Islet precursor cell (in vitro differentiated cells): ENCODE measurements around the gene LHFPL2.
"Not testable (repeated sequence)": the region's sequence is repeated elsewhere in the genome, so short reads cannot be mapped to it uniquely, and the experiment has no call there.

Source experiments
- DNase-seq: peaks from one replicate; pipeline ENCODE4 v3.0.0-alpha.2; 2018

Gene LHFPL2

DNA sequence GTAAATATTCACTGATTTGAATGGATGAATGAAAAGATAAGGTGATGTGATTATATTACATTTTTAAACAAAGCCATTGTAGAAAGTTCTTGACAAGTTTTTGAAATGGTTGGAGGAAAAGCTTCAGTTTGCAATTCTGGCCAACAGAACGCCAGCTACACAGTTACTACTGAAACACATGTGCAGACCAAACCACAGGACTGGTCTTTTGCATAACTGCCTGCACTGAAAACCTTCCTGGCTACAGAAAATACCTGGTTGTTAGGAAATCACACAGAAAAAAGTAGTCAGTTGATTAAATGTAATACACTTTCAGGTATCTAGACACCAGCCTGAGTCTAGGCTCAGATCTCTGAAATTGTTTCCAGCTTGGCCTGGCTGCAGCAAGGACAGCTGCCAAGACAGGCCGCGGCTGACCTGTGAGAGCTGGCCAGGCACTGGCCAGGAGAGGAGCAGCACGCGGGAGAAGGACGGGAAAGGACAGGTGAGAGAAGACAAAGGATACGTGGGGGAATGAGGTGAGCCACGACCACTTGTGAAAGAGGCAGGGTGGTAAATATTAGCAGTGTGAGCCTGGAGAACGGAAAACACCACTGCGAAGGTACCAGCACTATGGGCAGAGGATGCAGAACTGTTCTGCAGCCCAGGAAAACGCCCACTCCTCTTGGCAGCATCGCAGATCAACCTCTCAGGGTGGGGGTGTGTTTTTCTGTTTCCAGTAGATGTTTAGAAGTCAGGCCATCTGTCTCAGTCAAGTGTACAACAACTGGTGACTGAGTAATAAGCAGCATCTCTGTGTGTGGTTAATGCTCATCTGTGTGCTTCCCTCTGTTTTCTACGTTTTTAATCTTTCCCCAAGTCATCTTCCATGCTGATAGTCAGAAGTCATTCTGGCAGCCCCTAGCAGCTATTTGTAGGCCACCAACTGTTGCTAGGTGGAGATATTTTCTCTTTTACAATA is 150.7 kb downstream of the LHFPL2 start:
- DNase-seq = peak; percentile 46

- DNase-seq = peak; percentile 74
Measured at GRCh38 chr5:78496373-78496772, 152.2 kb downstream of the LHFPL2 start.

DNA sequence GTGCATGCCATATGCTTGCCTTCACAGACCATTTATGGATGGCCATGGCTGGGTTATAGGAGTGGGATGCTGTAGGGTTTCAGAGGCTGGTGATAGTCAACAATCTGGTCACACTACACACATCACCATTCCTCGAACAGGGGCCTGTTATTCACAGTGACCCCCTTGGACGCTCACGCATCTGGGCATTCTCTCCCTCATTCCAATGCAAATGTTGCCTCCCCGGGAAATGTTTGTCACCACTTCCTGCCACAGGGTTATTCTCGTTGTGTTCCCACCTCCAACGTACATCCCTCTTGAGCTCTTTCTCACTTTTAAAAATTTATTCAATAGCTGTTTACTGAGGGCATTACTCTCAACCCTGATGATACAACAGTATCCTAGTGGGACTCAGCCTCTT is 152.8 kb downstream of the LHFPL2 start:
- DNase-seq = peak; percentile 41

GRCh38 chr5:78492650-78493049 is 155.9 kb downstream of the LHFPL2 start:
- DNase-seq = no peak

DNA sequence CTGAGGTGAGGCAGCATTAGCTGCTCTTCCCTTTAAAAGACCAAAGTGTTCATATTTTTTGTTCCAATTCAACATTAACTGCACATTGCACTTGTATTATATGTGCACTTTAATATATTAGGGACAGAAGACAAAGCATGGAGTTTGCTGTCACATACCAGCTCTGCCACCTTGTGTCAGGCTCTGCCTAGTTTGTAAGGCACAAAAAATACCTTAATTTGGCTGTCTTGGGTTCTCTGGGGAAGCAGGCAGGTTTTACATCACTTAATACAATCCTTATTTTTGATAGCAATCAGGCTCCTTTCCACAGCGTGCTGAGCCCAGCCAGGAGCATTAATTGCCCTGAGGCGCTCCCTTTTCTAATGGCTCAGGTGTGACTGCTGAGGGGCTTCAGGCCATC is 156.3 kb downstream of the LHFPL2 start:
- DNase-seq = no peak

DNA sequence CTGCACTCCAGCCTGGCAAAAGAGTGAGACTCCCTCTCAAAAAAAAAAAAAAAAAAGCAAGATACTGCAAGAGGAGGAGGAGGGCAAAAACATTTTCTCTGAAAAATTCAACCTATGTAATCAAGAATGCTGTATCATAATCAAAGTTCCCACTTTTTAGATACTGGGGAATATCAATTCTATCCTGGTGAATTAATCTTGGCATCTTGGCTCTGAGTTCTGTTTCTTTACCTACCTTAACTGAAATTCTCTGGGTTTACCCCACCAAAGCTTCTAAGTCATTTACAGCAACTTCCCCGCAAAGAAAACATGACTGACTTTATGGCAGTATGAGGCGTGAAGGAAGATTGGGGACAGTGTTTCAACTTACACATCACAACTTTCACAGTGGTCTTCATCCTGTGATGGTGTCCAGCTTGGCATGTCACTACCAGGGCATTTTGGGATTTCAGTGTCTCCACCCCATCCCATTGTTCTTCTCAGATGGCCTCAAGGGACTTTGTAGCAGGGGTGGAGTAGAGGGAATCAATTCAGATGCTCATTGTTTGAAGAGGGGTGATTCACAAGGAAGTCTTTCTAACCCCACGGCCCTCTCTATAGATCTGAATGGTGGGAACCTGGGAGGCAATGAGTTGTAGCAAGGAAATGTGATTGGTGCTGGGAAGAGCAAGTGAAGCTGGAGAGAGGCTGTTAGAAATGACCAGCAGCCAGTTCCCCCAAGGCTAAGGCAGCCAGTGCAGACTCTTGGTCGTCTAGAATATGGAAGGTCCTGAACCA is 157.7 kb downstream of the LHFPL2 start:
- no peak for DNase-seq

DNA sequence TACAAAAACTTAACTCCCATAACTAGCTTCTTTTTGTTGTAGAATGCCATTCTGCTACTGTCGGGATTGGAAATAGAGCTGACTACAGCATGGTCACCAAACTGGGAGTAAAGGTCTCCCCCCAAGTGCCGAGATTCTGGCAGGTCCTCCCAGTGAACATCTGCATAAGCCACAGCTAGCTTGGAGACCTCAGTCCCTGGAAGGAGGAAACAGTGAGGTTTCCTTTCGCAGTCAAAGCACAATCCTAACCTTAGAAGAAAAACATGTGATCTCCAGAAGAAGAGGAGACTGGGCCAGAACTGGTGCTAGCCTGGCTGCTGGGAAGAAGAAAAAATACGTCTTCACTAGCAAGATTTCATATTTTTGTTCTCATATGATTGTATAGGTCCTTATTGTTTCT is 160.7 kb downstream of the LHFPL2 start:
- no peak for DNase-seq

DNA sequence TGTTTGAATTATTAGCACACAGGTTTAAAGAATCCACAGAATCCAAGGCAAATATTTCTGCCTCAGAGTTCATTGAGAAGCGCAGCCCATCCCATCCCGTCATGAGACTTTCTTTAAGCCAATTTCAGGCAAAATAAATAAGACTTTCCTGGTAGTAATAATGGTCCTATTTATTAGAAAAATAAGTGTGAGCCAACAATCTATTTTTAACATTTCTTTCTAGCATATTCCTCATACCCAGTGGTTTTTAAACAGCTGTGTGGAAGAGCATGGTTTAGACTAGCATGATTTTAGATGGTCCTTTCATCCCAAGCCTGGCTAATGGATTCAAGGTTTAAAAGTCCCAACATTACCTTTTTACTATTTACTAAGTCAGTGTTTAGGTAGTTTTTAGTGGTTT is 162.4 kb downstream of the LHFPL2 start:
- DNase-seq = no peak

DNA sequence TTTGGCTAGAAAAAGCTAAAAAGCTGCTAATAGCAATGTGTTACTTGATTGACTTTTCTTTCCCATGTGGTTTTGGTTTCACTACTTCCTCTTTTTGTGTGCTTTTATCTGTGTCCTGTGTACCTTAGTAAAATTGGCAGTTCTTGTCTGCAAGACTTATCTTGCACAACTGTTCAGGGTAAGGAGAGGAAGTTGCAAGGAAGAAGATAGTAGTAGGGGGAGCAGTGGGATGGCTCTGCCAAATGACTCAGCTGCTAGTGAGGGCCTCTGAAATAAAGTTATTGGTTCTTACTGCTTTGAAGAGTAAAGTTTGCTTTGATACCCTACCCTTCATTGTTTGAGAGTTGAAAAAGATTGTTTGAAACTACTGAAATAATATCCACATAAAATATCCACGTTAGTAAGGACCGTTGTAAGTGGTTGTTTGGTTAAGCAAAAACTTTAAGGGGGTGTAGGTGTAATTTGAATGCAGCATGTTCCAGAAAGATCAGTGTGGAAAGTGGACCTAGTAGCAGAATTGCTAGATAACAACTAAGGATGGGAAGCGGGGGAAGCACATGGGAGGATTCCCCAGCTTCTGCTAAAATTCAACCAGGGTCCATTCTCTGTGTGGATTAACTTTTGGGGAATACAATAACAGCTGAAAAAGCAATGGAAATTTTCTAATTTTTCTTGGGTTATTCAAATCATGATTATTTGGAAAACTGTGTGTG is 164.6 kb downstream of the LHFPL2 start:
- DNase-seq = no peak

GRCh38 chr5:78482948-78483347 is 165.6 kb downstream of the LHFPL2 start:
- DNase-seq = no peak

DNA sequence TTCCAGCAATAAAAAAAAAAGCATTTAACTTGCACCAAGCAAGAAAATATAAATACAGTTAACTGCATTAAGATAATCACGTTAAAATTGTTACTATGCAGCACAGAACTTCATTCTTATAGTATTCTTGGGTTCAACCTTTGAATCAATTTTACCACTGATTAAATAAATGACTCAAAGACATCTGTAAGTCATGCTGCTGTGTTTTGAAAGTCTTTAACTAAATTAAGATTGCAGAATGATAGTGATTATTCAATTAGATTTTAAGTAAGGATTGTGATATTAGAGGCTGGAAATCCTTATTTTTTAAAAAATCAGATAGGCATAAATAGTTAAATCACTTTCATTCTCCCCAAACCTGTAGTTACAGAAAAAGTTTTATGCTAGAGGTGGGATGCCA is 171.8 kb downstream of the LHFPL2 start:
- DNase-seq = no peak

GRCh38 chr5:78475370-78475769 is 173.2 kb downstream of the LHFPL2 start:
- DNase-seq = no peak

DNA sequence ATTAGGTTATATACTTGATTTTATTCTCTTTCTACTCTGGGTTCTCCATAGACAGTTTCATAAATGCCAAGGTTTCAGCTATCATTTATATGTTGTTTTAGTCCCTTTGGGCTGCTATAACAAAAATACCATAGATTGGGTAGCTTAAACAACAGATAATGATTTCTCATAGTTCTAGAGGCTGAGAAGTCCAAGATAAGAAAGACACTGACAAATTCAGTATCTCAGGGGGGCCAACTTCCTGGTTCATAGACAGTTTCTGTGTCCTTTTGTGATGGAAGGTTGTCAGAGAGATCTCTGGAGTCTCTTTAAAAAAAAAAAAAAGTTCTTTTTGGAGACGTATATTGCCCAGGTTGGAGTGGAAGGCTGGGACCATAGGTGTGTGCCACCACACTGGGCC is 174.8 kb downstream of the LHFPL2 start:
- DNase-seq = no peak

GRCh38 chr5:78472469-78473106 is 176.0 kb downstream of the LHFPL2 start:
- DNase-seq = no peak

DNA sequence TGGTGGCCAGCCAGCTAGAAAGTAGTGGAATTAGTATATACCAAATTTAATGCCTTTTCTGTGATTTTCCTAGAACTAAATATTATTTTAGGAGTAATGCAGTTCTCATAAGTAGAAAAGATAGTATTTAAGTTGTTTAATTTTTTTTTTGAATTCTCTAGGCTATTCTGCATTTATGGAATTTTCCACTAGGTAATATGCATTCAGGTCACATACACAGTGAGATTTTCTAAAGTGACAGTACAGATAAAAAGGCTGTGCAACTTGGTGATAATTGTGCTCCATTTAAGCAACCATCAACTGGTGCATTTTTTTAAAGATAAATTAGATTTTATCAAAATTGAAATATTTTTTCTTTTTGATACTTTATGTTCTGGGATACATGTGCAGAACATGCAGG is 176.7 kb downstream of the LHFPL2 start:
- DNase-seq = no peak

DNA sequence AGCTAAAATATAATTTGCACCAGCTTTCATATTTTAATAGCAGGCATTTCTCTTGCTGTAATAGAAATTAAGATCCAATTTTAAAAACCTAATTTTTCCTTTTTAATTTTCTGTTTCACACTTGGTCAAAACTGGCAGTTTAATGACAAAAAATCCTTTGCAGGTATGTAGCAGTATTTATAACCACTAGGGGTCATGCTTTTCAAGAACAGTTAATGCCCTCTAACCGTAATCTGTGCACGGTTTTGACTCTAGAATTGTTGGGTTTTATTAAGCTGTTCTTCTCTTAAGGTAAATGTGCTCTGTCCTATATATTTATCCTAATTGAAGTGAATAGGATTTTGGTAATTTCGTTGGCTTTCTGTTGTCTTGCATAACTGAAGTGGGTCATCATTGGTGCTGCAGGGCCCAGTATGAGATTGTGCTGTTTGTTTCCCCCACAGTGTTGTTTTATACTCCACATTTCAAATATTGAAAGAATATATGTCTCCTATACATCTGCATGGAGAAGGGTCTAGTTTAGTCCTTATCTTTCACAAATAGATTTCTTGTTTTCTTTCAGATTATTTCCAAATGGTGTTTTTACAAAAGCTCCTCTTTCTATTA is 180.7 kb downstream of the LHFPL2 start:
- no peak for DNase-seq

DNA sequence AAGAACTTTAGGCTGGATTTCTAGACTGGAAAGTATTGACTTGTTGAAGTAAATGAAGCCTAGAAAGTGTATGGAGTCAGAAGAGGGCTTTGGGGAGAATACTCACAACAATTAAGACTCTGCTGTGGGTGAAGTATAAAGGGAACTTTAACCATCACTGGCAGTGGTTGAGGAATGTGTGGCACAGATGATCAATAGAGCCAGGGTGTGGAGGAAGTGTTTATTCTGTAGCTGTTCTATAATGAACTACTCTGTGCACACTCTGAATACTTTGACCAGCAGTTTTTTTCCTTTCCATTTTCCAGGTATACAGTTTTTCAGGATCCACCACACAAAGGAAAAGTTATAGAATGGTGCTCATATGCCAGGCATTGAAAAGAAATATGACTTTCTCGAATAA is 181.4 kb downstream of the LHFPL2 start:
- DNase-seq = no peak

GRCh38 chr5:78458843-78459242 is 189.7 kb downstream of the LHFPL2 start:
- DNase-seq = no peak

DNA sequence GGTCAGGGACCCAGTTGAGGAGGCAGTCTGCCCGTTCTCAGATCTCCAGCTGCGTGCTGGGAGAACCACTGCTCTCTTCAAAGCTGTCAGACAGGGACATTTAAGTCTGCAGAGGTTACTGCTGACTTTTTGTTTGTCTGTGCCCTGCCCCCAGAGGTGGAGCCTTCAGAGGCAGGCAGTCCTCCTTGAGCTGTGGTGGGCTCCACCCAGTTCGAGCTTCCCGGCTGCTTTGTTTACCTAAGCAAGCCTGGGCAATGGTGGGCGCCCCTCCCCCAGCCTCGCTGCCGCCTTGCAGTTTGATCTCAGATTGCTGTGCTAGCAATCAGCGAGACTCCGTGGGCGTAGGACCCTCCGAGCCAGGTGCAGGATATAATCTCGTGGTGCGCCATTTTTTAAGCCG is 191.1 kb downstream of the LHFPL2 start:
- not testable (repeated sequence) for DNase-seq

DNA sequence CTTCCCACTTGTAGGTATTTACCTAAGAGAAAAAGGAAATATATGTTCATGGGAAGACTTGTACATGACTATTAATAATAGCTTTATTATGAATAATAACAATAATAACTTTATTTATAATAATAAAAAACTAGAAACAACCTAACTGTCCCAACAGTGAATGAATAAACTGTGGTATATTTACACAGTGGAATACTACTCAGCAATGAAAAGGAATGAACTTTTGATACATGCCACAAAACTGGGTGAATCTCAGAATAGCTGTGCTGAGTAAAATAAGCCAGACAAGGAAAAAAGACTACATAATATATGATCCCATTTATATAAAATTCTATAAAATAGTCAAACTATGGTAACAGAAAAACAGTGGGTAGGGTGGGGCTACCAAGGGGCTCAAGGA is 199.5 kb downstream of the LHFPL2 start:
- DNase-seq = no peak

DNA sequence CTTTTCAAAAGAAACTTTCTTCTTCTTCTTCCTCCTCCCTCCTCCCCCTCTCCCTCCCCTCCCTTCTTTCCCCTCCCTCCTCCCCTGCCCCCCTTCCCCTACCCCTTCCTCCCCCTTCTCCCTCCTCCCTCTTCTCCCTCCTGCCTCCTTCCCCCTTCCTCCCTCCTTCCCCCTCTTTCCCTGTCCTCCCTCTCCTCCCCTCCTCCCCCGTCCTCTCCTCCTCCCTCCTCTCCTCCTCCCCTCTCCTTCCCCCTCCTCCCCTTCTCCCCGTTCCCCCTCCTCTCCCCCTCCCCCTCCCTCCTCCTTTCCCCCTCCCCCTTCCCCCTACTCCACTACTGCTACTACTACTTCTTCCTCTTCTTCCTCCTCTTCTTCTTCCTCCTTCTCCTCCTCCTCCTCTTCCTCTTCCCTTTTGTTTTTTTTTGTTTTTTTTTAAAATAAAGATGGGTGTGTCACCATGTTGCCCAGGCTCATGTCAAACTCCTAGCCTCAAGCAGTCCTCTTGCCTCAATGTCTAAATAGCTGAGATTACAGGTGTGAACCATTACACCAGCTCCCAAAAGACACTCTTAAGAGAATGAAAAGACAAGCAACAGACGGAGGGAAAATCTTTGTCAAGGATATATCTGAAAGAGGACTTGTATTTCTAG is 200.7 kb downstream of the LHFPL2 start:
- no peak for DNase-seq
